HG03280 (cell line): Measurements from ENCODE around the gene MYO1B.

Experiments used
- ATAC-seq: cut with Tn5 transposase; IDR thresholded peaks from one replicate; pipeline ENCODE4 v1.9.1; 2021; ENCODE audit warnings: mild to moderate bottlenecking, moderate library complexity; ENCODE audit not compliant: unreplicated experiment

MYO1B gene

DNA sequence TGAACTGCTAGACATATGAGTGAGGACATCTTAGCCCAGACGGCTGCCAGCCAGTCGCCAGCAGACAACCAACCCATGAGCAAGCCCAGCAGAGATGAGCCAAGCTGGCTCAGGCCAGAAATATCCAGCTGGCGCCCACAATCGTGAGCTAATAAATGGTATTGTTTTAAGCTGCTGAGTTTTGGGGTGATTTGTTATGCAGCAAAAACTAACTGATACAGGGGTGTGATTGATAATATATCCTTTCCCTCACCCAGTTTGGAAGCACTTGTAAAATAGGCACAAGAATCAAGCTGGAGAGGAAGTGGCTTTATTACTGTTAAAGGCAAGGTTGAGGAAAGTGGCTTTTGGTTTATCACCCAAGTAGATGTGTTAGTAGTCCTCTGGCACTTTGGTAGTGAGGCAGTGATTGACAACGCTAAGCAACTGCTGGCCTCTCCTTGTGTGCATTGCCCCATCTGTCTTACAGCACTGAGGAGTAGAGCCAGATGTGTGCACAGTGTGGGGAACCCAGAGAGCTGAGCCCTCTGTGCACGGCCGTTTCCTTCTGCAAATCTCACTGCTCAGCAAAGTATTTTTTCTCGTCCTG is 110.1 kb downstream of the MYO1B start:
- no peak for ATAC-seq

DNA sequence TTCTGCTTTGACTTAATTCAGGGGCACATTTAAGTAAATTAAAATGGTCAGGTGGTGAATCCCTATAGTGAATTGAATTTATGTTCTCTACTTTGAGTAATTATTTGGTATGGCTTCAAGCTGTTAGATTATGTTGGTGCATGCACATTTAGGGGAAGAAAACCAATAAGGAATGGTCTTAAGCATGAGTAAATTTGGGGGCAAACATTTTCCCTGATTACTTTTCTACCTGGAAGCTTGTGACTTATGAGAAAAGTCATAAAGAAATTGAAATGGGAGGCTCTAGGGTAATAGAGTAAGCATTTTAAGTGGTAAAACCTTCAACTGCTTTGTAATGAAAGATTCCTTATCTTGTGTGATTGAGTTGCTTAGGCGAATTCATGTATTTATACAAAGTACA is 112.5 kb downstream of the MYO1B start:
- ATAC-seq: no peak

- ATAC-seq: no peak
Measured at GRCh38 chr2:191358325-191359025, 113.3 kb downstream of the MYO1B start.

DNA sequence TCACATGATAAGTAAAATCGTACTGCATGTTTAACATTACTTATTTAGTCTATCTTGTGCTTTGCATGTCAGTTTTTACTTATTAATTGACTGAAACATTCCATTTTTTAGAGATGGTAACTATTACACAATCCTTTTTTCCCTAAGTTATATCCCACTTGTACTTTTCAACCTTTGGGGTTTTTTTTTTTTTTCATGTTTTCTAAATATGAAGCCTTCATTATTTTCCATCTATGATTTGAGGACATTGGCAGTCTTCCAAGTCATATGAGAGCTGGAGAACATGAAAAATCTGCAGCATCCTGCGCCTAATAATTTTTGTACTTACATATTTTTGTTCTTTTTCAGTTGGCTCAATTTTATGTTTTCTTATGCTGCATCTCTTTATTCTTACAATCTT is 113.9 kb downstream of the MYO1B start:
- no peak for ATAC-seq

GRCh38 chr2:191360918-191361317 is 115.7 kb downstream of the MYO1B start:
- ATAC-seq: no peak

- ATAC-seq: no peak
Measured at GRCh38 chr2:191362841-191363240, 117.6 kb downstream of the MYO1B start.

GRCh38 chr2:191363267-191363666 is 118.1 kb downstream of the MYO1B start:
- ATAC-seq: no peak

DNA sequence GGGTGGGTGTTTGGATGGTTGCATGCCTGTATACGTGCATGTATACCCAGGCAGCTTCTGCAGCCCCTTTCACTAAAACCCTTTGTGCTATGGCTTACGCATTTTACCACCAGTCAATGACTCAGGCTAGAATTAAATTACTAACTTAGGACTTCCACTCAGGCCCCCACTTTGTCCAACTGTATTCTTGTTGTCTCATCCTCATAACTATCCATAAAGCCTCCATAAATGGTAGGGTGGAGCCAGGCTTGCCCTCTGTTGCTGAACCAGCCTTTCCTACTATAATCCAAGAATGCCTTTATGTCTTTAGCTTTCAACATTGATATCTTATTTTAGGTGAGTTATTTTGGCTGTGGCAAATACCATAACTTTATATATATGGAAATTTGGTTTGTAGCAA is 119.9 kb downstream of the MYO1B start:
- no peak for ATAC-seq

- no peak for ATAC-seq
Measured at GRCh38 chr2:191366199-191366598, 121.0 kb downstream of the MYO1B start.

DNA sequence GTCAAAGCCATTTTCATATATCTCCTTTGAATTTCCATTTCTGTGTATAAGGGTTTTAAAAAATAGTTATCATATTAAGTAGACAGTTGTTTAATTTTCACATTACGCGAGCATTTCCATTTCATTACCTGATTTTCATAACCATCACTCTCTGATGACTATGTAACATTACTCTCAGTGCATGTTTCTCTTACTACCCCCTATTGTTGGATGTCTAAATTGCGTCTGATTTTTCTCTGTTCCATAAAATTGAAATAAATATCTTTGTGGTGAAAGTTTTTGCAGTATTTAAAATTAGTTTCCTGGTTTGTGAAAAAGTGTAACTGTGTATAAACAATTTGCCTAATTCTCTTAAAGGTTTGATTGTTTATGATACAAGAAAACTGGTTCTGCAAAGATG is 123.8 kb downstream of the MYO1B start:
- ATAC-seq: no peak

GRCh38 chr2:191374366-191374765 is 129.2 kb downstream of the MYO1B start:
- no peak for ATAC-seq

DNA sequence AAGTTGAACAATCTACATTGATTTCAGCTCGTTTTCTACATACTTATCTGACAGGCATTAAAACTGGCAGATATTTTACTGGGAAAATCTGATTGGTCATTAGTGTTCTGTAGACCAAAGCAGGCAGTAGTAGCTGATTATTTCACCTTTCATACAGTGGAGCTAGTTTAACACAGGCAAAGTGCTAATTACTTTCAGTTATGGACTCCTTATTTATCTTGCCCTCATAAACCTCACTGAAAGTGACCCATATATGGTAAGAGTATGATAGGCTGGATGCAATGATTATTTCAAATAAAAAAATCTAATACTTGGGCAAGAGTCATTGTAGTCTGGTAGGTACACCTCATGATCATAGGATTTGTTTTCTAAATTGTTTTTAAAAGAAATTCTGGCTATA is 129.7 kb downstream of the MYO1B start:
- ATAC-seq: no peak

DNA sequence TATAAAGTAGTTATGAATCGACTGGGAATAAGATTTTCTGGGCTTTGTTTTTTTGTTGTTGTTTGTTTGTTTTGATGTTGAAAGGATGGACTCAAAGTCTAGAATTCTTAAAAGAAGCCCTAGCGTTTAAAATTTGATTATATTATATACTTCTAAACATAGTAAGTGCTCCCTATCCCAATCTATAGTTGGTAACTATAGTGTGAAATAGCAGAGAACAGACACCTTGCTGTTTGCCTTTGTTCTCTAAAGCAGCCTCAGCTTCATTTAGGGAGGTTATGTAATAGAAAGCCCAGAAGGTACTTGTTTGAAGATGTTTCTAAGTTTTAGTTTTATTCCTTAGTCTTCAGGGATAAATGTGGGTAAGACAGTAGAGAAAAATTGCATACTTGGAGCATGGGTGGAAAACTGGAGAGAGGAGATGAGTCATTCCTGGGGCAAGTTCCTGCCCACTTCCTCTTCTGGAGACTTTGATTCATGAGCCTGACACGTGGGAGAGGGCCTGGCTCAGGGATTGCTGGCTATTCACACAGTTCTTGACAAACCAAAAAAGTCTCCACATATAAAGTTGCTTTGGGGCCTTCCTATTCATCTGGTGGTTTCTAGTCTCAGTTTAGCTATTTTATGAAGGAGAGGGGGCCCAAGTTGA is 131.9 kb downstream of the MYO1B start:
- no peak for ATAC-seq

- no peak for ATAC-seq
Measured at GRCh38 chr2:191379375-191379774, 134.2 kb downstream of the MYO1B start.

GRCh38 chr2:191382801-191383200 is 137.6 kb downstream of the MYO1B start:
- no peak for ATAC-seq

- no peak for ATAC-seq
Measured at GRCh38 chr2:191383486-191383885, 138.3 kb downstream of the MYO1B start.

- no peak for ATAC-seq
Measured at GRCh38 chr2:191384829-191385228, 139.6 kb downstream of the MYO1B start.

- ATAC-seq: peak; percentile 51
Measured at GRCh38 chr2:191385416-191386160, 140.4 kb downstream of the MYO1B start.

GRCh38 chr2:191386938-191387536 is 141.8 kb downstream of the MYO1B start:
- ATAC-seq: no peak

DNA sequence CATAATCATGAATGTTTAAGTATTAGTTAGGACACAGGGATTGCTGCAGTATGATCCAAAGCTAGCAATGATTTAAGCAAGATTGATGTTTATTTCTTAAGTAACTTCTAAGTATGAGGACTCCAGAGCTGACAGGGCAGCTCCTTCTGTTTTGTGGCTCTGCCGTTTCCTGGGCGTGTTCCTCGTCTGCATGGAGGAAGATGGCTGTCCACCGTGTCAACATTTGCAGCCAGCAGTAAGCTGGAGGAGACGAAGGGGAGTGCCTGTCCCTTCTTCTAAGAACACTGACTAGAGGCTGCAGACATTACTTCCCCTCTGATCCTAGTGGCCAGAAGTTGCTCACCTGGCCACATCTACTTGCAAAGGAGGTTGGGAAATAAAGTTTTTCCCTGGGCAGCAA is 144.1 kb downstream of the MYO1B start:
- no peak for ATAC-seq

- no peak for ATAC-seq
Measured at GRCh38 chr2:191391171-191391570, 146.0 kb downstream of the MYO1B start.
